22Rv1 (cell line): ENCODE data around the gene TBC1D22A.
A peak's percentile ranks its signal among the peaks of the same experiment; 100 is the strongest.
"Not testable (repeated sequence)": the region's sequence is repeated elsewhere in the genome, so short reads cannot be mapped to it uniquely, and the experiment has no call there.

Experiments used
- H3K27ac ChIP-seq: fragments of 450-650 bp; 2 replicates; pipeline ENCODE4 v1.5.1; 2017
- CTCF ChIP-seq: fragments of 450-650 bp; IDR thresholded peaks from 2 replicates; pipeline ENCODE4 v1.5.1; 2017; ENCODE audit warnings: mild to moderate bottlenecking
- ZFX ChIP-seq: fragments of 450-650 bp; IDR thresholded peaks from 2 replicates; pipeline ENCODE4 v1.6.1; 2017; ENCODE audit warnings: antibody characterized with exemption, borderline replicate concordance

Gene TBC1D22A

GRCh38 chr22:47167056-47167455, 404.6 kb downstream of the TBC1D22A start:
- TF ChIP-seq ZFX (no peak), CTCF (no peak)

GRCh38 chr22:47167921-47168320, 405.5 kb downstream of the TBC1D22A start:
- not testable (repeated sequence) for H3K27ac ChIP-seq

More at GRCh38 chr22:47167056-47167455, 404.6 kb downstream of the TBC1D22A start:
- no peak overlapping the region for H3K27ac ChIP-seq

GRCh38 chr22:47168441-47168840, 406.0 kb downstream of the TBC1D22A start:
- no peak overlapping the region for H3K27ac ChIP-seq
- TF ChIP-seq ZFX (no peak), CTCF (no peak)

- TF ChIP-seq CTCF = peak; percentile 39
- TF ChIP-seq ZFX = no peak
- H3K27ac ChIP-seq = no peak overlapping the region
These were observed 406.7 kb downstream of the TBC1D22A start for GRCh38 chr22:47168900-47169800.

GRCh38 chr22:47169801-47170140, 407.3 kb downstream of the TBC1D22A start:
- TF ChIP-seq ZFX (no peak), CTCF (no peak; the same call in 1 of the 2 replicates)
- no peak overlapping the region for H3K27ac ChIP-seq

GRCh38 chr22:47170511-47171440, 408.3 kb downstream of the TBC1D22A start:
- H3K27ac ChIP-seq = not testable (repeated sequence)

- TF ChIP-seq ZFX (no peak), CTCF (no peak)
These were observed 409.2 kb downstream of the TBC1D22A start for GRCh38 chr22:47171441-47172221.

More at GRCh38 chr22:47171441-47172221, 409.2 kb downstream of the TBC1D22A start:
- H3K27ac ChIP-seq = no peak overlapping the region
